ENCODE results near the gene NR2F1-AS1.

NR2F1-AS1 gene

GRCh38 chr5:93384026-93384425, 197.0 kb downstream of the NR2F1-AS1 start:
- DNase-seq (ENCODE audit: low spot score): no peak

GRCh38 chr5:93382188-93382825, 198.7 kb downstream of the NR2F1-AS1 start:
- no peak for DNase-seq (ENCODE audit: low spot score)

GRCh38 chr5:93381057-93381456, 200.0 kb downstream of the NR2F1-AS1 start:
- DNase-seq (ENCODE audit: low spot score): no peak

DNA sequence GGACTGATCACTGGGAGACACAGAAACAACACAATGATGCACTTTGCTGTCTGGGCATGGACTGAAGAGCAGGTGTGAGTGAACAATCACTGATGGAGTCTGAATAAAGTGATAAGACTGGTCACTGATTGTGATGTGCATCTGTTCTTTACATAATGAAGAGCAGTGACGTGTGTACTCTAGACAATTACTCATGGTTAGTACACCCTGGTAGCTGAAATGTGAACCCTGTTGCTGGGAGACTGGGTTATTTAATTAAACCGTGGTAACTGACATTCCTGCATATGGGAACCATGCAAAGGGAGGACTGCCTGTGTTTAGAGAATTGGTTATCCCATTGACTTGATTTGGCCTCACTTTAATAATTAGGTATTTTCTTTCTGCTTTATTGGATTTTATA, 202.9 kb downstream of the NR2F1-AS1 start:
- DNase-seq (ENCODE audit: low spot score): no peak

DNA sequence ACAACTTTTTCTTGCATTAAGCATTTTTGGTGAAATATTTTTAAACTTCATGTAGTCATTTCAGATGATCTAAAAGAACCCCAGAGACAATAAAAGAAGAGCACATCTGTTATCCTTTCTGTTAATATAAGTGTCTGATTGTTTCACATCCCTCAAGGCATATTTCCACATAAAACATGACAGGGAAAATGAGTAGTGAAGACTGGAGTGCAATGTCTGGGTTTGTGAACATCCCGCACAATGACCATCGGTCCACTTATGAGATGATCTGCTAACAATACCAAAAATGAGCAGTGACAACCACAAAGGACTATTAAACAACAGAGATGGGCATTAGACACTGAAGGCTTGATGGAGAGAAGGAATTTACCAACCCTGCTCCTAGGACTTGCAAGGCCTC, 209.1 kb downstream of the NR2F1-AS1 start:
- DNase-seq (ENCODE audit: low spot score): no peak

DNA sequence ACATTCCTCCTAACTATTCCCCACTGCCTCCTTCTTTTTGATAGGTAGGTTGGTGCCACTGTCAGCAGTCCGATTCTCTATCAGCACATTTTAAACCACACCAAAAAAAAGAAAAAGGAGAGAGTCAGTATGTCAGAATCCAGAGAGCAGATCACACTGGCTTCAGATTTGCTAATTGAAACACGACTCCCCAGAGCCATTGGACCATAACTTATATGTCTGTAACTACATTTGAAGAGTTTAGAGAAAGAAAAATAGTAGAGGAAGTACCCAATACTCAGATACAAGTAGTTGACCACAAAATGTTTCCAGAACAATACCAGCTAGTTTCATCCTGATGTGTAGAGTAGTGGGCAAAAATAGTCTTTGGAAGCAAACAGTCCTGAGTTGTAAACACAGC, 216.6 kb downstream of the NR2F1-AS1 start:
- DNase-seq (ENCODE audit: low spot score): no peak

- DNase-seq (ENCODE audit: low spot score): no peak
These were observed 220.5 kb downstream of the NR2F1-AS1 start for GRCh38 chr5:93360436-93361088.

DNA sequence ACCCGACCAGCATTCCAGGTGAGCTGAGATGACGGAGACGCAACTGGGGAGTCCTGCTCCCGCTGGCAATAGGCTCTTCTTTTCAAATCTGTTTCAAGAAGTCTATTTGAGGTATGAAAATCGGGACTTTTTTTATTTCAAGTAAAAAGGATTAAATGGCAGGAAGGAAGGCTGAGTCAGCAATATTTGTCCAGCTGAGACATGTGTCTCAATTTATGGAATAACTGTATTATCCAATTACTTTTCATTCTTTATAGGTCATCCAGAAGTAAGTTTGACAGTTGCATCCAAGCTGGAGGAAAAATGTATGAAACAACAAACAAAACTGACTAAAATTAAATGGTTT, 221.1 kb downstream of the NR2F1-AS1 start:
- DNase-seq (ENCODE audit: low spot score): no peak

All from GM03348 (cell line).